ENCODE measurements around the gene PEX5L.
A peak's percentile ranks its signal among the peaks of the same experiment; 100 is the strongest.

The PEX5L gene

DNA sequence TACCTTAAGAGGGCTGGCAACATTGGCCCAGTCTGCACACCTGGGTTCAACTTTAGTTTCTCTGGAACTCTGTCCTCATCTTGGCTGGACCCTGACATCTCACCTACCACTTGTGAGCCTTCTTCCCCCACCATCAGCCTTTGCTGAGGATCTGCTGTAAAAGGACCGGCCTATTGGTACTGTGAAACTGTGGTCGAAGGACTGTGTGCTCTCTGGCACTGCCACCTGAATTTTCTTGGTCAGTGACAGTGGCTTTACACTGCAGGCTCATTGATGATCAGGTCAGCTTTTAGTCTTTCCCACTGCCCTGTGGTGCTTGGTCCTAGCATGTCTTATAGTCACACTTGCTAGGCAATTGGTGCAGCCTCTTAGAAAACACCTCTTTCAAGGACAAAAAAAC lies 86.9 kb downstream of the PEX5L start:
- H3K4me3 ChIP-seq (ENCODE audit: low read depth, low read length): no peak overlapping the region
- TF ChIP-seq, protein P1, sequence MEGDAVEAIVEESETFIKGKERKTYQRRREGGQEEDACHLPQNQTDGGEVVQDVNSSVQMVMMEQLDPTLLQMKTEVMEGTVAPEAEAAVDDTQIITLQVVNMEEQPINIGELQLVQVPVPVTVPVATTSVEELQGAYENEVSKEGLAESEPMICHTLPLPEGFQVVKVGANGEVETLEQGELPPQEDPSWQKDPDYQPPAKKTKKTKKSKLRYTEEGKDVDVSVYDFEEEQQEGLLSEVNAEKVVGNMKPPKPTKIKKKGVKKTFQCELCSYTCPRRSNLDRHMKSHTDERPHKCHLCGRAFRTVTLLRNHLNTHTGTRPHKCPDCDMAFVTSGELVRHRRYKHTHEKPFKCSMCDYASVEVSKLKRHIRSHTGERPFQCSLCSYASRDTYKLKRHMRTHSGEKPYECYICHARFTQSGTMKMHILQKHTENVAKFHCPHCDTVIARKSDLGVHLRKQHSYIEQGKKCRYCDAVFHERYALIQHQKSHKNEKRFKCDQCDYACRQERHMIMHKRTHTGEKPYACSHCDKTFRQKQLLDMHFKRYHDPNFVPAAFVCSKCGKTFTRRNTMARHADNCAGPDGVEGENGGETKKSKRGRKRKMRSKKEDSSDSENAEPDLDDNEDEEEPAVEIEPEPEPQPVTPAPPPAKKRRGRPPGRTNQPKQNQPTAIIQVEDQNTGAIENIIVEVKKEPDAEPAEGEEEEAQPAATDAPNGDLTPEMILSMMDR (IDR thresholded peaks at IDR 0.05; ENCODE audit: borderline replicate concordance, insufficient read depth, low read depth, low read length): no peak

DNA sequence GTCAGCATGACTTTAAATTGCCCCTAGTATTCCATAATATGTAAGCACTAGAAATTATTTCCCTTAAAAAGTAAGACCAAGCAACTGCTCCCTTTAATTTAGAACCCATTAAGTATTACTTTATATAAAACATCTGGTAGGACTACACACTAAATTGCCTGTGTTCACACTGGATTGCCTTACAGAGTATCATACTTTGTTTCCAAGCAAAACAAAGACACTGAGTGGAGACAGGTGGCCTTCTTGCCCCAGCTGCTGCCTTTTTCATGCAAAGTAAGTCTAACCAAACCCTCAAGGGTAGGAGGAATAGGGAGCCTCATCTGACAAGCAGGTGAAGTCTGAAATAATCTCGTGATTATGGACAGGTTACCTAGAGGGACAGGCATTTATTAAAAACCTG lies 87.3 kb downstream of the PEX5L start:
- TF ChIP-seq, protein P1 (IDR thresholded peaks at IDR 0.05; ENCODE audit: borderline replicate concordance, insufficient read depth, low read depth, low read length): no peak
- no peak overlapping the region for H3K4me3 ChIP-seq (ENCODE audit: low read depth, low read length)

DNA sequence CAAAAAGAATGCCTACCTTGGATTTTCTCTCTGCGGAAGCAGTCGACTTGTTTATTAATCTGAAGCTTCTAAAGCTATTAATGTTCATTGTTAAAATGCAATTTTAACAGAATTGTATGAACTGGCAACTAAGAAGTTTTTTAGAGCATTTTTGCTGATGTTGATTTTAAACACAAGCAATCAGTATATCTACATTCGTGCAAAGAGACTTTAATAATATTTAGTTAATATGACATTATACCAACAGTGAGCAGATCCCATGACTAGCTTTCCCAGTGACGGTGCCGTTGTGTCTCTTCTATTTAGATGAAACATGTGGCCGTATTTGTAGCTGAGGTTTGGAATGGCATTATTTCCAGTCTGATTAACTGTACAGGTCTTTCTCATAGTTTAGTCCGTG lies 88.0 kb downstream of the PEX5L start:
- TF ChIP-seq, protein P1 (IDR thresholded peaks at IDR 0.05; ENCODE audit: borderline replicate concordance, insufficient read depth, low read depth, low read length): no peak
- no peak overlapping the region for H3K4me3 ChIP-seq (ENCODE audit: low read depth, low read length)

DNA sequence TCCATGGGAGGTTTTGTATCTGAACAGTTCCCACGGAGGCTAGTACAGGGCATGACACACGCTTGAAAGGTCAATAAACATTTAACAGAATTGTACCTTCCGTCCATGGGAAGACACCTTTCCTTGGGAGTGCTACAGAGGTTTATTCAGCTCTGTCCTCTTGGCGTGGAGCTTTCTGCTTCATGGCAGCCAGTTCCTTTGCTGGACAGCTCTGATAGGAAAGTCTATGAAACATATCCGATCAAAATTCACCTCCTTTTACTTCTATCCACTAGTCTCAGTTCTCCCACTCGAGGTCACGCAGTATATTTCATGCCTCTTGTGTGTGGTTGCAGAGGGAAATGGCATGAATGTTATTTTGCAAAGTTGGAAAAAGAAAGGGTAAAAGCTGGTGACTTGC lies 91.2 kb downstream of the PEX5L start:
- H3K4me3 ChIP-seq (ENCODE audit: low read depth, low read length): no peak overlapping the region
- TF ChIP-seq, protein P1 (IDR thresholded peaks at IDR 0.05; ENCODE audit: borderline replicate concordance, insufficient read depth, low read depth, low read length): no peak

DNA sequence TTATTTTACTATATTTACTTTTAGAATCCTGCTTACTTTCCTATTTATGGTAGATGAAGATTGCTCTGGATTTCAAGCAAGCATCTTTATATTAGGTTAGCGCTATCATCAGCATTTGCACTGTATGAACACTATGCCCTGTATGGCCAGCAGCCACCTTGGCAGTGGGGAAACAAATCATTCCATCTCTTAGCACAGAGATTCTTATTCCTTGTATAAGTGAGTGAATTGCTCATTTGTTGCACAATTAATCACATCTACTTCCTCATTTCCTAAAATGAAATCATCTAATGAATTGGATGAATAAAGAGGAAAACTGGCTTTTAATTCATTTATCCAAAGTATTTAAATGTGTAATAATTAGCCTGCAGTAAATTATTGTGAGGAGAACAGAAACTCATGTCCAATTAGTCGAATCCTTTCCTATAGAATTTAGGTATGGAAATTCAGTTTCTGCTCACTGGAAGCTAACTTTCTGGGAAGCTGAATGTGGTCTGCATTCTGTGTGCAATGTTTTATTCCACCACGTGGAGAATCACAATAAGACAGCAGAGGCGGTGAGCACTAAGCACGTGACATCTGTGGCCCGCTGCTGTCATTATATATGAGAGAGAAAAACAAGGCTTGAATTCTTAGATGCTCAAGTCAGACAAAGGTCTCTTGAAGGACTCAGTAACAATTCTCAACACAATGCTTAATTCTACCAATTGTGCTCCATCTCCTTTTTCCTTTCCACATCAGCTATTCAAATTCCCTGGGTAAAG lies 93.4 kb downstream of the PEX5L start:
- TF ChIP-seq, protein P1 (IDR thresholded peaks at IDR 0.05; ENCODE audit: borderline replicate concordance, insufficient read depth, low read depth, low read length): no peak
- no peak overlapping the region for H3K4me3 ChIP-seq (ENCODE audit: low read depth, low read length)

DNA sequence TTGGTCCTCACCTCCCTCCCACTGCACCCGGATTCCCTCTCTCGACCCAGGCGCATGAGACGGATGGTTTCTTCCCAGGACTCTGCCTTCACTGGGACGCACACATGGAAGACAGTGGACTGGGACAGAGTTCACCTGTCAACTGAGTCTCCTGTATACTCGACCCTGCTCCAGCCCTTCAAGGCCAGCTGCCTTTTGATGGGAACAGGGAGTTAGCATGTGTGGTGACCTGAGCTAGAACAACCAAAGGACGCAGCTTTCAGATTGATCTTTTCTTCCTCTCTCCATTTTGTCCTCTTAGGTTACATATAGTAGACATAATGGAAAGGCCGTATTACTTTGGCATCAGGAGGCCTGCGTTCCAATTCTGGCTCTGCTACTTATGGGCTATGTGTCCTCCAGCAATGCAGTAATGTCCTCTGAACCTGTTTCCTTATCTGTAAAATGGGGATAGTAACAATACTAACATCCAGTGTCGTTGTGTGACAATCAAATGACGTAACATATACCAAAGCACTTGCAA lies 94.1 kb downstream of the PEX5L start:
- TF ChIP-seq, protein P1 (IDR thresholded peaks at IDR 0.05; ENCODE audit: borderline replicate concordance, insufficient read depth, low read depth, low read length): no peak

DNA sequence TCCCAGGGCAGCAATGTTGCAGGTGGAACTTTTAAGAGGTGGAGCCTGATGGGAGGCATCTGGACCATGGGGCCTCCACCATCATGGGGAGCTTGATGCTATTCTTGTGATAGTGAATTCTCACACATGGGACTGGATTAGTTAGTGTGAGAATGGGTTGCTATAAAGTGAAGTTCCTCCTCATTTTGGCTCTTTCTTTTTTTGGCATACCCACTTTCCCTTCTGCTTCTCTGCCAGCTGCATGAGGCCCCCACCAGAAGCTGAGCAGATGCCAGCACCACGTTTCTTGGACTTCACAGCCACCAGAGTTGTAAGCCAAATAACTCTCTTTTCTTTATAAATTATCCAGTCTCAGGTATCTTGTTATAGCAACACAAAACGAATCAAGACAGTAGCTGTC lies 101.0 kb downstream of the PEX5L start:
- no peak overlapping the region for H3K4me3 ChIP-seq (ENCODE audit: low read depth, low read length)
- TF ChIP-seq, protein P1 (IDR thresholded peaks at IDR 0.05; ENCODE audit: borderline replicate concordance, insufficient read depth, low read depth, low read length): no peak

More for the DNA sequence above, 94.1 kb downstream of the PEX5L start:
- peak overlapping the region; percentile 19 for H3K4me3 ChIP-seq (ENCODE audit: low read depth, low read length)
